Lower leg skin (tissue), 4 donors: ENCODE data around the gene CLDN14. TPM values are rescaled to one million over a fixed set of nuclear protein-coding genes. Genes with fewer than 3 reads are reported as not detected.

Experiments
- DNase-seq, 2 donors: peaks; one replicate each; pipeline ENCODE4 v3.0.0-alpha.2; 2019; ENCODE audit warnings: low spot score in 2 of 2
- H3K4me3 ChIP-seq: fragments of 200-600 bp; sonication (generic); 2 replicates; pipeline ENCODE4 v1.5.1; 2017; ENCODE audit warnings: mild to moderate bottlenecking, low read depth; ENCODE audit not compliant: poor library complexity, severe bottlenecking
- CTCF ChIP-seq, 3 donors: fragments of 450-650 bp; IDR thresholded peaks; one replicate each; pipeline ENCODE4 v1.5.1; 2016; ENCODE audit warnings: antibody characterized with exemption in 3 of 3, mild to moderate bottlenecking in 3 of 3, moderate library complexity in 2 of 3
- POLR2A ChIP-seq, 2 donors: fragments of 450-650 bp; IDR thresholded peaks; one replicate each; pipeline ENCODE4 v1.6.1; 2016 to 2017; ENCODE audit warnings: antibody characterized with exemption in 2 of 2, mild to moderate bottlenecking in 1 of 2, moderate library complexity in 1 of 2
- WGBS, 2 donors: methylation state at CpG; one replicate each; pipeline ENCODE4 v1.1.5; 2018; 5-methylcytosine and 5-hydroxymethylcytosine counted together
- intact Hi-C: fragments of 100-400 bp; cut with DNase I; formaldehyde crosslinking; loops from one replicate; pipeline ENCODE4 v1.15.0; 2023; ENCODE audit warnings: low total_unique reads
- total RNA-seq, 4 donors: library from RNA; depleted of rRNA; stranded (reverse); fragments of >200 nt; gene quantifications; one replicate each; pipeline ENCODE4 v1.1.0, GENCODE V29; 2016

CLDN14 gene
- total RNA-seq, 4 donors from 2014 or later: 0.13 TPM; not detected in 3

DNA sequence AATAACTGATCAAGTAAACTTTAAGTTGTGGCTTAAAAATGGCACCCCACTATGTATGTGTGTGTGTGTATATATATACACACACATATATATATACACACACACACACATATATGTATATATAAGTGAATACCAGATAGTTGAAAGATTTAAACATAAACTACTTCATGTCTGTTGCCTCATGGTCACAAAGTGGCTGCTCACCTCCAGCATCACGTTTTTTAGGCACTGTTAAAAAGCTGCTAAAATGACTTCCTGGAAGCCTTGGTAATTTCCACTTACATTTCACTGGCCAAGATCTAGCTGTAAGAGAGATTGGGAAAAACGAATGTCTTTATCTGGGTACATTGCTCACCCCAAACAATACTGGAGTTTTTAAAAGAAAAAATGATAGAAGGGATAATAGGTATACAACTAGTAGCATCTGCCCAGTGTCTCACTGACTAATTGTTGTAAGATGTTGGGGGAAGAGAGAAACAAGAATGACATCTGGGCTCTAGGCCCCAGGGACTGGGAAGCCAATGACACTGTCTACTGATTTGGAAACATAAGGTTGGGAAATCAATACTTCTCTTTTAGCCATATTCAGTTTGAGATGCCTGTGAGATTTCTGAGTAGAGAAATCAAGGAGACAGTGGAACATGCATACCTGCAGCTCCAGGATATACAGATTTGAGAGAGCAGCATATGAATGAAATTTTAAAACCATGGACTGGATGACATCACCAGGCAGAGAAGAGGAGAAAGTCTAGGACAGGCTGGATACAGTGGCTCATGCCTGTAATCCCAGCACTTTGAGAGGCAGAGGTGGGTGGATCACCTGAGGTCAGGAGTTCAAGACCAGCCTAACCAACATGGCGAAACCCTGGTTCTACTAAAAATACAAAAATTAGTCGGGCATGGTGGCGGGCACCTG is 42.8 kb downstream of the CLDN14 start:
- no peak for DNase-seq
- no peak overlapping the region for H3K4me3 ChIP-seq
- TF ChIP-seq POLR2A (IDR thresholded peaks at IDR 0.05) (no peak), CTCF (IDR thresholded peaks at IDR 0.05) (no peak)
- intact Hi-C loops: no loop called here
- WGBS, 2 donors: 94 to 97% methylated on average over 5 of the region's 5 CpGs

GRCh38 chr21:36434144-36434543 is 45.8 kb downstream of the CLDN14 start:
- DNase-seq: no peak
- no peak for TF ChIP-seq CTCF (IDR thresholded peaks at IDR 0.05)
- no peak for TF ChIP-seq POLR2A (IDR thresholded peaks at IDR 0.05)
- WGBS, 2 donors: 90 to 91% methylated on average over 6 of the region's 6 CpGs
- intact Hi-C loops: no loop called here
- H3K4me3 ChIP-seq: no peak overlapping the region

GRCh38 chr21:36433059-36433709 is 46.7 kb downstream of the CLDN14 start:
- no peak overlapping the region for H3K4me3 ChIP-seq
- TF ChIP-seq CTCF (IDR thresholded peaks at IDR 0.05): no peak
- TF ChIP-seq POLR2A (IDR thresholded peaks at IDR 0.05): no peak
- intact Hi-C loops: no loop called here
- 68 to 79% methylated on average over 7 of the region's 7 CpGs for WGBS, 2 donors
- no peak for DNase-seq

DNA sequence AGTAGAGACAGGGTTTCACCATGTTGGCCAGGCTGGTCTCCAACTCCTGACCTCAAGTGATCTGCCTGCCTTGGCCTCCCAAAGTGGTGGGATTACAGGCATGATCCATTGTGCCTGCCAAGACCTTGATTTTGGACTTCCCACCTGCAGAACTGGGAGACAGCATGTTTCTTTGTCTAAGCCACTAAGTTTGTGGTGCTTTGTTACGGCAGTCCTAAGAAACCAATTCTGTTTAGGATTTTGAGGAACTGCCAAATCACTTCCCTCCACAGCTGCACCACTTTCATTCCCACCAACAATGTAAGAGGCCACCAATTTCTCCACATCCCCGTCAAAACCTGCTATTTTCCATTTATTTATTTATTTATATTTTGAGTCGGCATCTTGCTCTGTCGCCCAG is 48.7 kb downstream of the CLDN14 start:
- intact Hi-C loops: no loop called here
- 80 to 92% methylated on average over 4 of the region's 4 CpGs for WGBS, 2 donors
- H3K4me3 ChIP-seq: no peak overlapping the region
- DNase-seq: no peak
- no peak for TF ChIP-seq CTCF (IDR thresholded peaks at IDR 0.05)
- no peak for TF ChIP-seq POLR2A (IDR thresholded peaks at IDR 0.05)

DNA sequence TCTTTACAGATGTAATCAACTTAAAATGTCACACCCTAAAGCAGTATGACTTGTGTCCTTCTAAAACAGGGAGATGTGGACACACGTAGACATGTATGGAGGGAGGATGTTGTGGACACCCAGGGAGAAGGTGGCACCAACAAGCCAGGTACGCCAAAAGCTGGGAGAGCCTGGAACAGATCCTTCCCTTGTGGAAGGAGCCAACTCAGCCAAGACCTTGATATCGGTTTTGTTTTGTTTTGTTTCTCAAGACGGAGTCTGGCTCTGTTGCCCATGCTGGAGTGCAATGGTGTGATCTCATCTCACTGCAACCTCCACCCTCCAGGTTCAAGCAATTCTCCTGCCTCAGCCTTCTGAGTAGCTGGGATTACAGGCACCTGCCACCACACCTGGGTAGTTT is 49.1 kb downstream of the CLDN14 start:
- no peak for TF ChIP-seq POLR2A (IDR thresholded peaks at IDR 0.05)
- no peak for TF ChIP-seq CTCF (IDR thresholded peaks at IDR 0.05)
- no peak for DNase-seq
- intact Hi-C loops: no loop called here
- no peak overlapping the region for H3K4me3 ChIP-seq
- WGBS, 2 donors: 52 to 64% methylated on average over 4 of the region's 4 CpGs
